HG03571 (cell line): ENCODE results near the gene OR2AE1.
A peak's percentile ranks its signal among the peaks of the same experiment; 100 is the strongest.
"Not testable (repeated sequence)": the region's sequence is repeated elsewhere in the genome, so short reads cannot be mapped to it uniquely, and the experiment has no call there.

Experiments
- ATAC-seq: cut with Tn5 transposase; IDR thresholded peaks from one replicate; pipeline ENCODE4 v1.9.1; 2021; ENCODE audit not compliant: unreplicated experiment

The OR2AE1 gene, protein sequence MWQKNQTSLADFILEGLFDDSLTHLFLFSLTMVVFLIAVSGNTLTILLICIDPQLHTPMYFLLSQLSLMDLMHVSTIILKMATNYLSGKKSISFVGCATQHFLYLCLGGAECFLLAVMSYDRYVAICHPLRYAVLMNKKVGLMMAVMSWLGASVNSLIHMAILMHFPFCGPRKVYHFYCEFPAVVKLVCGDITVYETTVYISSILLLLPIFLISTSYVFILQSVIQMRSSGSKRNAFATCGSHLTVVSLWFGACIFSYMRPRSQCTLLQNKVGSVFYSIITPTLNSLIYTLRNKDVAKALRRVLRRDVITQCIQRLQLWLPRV

DNA sequence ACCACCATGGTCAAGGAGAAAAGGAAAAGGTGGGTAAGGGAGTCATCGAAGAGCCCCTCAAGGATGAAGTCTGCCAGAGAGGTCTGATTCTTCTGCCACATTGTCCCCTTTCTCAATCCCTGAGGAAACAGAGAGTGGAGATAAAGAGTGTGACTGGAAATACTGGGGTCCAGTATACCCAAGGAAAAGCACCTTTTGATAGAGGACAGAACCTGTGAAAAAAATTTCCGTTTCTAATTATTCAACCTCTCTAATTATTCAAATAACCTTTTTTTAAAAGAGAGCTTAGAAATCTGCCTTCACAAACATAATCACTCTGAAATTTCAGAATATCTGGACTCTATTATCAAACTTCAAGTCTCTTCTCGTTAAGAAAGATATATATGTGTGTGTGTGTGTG, at the start of gene OR2AE1:
Gene OR2AE1, minus strand, starts transcription at position 101 of the 400 bp plus-strand sequence. Its CDS starts 0 bp downstream, at position 101.
- no peak for ATAC-seq

DNA sequence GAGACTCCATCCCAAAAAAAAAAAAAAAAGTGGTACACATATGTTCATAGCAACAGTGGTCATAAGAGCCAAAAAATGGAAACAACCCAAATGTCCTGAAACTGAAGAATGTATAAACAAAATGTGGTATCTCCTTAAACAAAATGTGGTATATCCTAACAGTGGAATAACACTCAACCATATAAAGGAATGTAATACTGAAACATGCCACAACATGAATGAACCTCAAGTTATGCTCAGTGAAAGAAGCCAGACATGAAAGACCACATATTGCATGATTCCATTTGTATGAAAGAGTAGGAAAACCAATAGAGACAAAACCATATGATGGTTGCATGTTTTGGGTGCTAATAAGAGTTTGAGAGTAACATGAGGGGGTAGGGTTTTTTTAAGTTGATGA, 49.5 kb upstream of the OR2AE1 start:
- ATAC-seq, result no peak

DNA sequence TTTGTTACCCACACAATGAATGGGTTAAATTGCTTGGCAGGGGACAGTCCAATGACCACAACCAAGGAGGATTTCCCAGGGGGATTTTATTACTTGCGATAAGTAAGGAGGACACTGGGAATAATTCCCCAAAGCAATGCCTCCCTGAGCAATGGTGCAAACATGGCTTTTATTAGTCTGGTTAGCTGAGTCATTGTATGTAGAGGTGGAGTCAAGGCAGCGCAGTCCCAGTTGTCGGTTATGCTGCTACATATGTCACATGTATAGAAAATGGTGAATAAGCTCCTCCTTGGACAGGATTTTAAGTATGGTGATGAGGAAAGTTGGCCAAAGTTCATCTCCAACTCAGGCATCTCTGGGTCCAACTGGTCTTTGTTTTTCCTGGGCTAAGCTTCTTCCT, 46.4 kb upstream of the OR2AE1 start:
- no peak for ATAC-seq

DNA sequence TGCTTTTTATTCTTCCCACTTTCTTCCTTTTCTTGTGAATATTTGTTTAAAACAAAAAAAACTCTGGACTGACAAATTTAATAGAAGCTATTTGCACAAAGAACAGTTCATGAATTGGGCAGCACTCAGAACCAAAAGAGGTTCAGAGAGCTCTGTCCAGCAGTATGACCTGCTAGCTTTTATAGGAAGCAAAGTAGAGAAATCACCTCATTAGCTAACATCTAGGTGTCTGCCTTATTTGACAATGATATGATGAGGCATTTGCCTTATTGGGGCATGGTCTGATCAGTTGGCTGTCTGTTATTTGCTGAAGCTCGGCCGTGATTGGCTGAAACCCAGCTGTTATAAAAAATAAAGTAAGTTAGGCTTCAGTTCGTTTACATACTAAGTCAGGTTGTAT, 43.3 kb upstream of the OR2AE1 start:
- ATAC-seq, result no peak

DNA sequence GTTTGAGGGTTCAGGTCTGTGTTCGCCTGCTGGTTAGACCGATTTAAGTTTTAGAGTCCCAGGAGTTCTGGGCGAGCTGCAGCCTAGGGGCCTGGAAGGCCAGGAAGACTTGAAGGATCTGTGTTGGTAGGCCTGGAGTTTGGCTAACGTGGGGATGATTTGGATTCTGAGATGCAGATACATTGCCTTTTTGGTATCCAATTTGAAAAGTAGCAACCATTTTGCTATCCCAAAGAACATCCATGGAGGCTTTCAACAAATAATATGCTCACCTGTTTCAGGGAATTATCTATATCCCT, 42.9 kb upstream of the OR2AE1 start:
- ATAC-seq, result no peak

DNA sequence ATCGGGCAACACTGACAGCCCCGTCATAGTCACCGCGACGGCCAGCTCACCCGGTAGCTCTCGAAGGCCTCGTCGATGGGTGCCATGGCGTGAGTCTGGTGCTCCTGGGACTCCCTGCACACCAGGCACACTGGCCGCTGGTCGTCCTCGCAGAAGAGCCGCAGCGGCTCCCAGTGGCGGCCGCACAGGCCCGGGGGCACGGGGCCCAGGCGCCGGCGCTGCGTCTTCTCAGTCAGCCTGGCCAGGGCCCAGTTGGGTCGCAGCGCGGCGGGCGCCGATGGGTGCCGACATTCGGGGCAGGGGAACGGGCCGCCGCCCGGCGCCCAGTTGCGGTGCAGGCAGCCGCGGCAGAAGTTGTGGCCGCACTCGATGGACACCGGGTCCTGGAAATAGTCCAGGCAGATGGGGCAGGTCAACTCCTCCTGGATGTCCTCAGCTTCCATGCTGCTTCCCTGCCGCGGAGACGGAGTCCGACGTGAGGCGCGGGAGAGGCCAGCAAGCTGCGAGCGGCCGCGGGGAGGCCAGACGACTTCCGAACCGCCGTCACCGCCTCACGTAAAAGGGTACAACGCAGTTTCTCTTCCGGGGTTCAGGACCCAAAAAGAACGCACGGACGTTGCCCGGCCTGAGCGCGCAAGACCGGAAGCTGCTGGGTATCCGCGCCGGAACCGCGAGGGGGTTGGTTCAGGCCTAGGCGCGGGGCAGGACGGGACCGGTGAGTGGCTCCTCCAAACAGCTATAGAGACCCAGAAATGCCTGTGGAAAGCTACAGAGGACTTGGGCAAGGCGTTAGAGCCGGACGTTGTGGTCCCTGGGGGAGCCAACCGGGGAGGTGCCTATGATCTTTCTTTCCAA, 42.4 kb upstream of the OR2AE1 start, which contains the start of gene TRIM4:
Gene TRIM4, minus strand, starts transcription at position 572 of the 855 bp plus-strand sequence. Its CDS starts 129 bp downstream, at position 443.
- peak; percentile 91 for ATAC-seq

DNA sequence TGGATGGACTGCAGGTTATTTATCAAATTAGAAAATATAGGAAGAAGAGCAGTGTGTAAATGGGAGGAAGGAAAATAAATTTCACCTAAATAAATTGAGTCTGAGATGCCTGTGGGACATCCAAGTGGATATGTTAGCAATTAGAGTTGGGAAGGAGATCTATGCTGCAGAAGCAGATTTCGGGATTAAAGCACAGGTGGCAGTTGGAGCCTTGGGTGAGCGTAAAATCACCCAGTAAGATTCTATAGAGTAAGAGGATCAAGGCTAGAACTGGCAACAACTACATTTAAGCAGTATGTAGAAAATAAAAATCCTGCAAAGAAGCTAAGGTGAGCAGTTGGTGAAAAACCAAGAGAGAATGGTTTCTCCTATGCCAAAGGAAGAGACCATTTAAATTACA, 34.1 kb upstream of the OR2AE1 start:
- ATAC-seq, result no peak

DNA sequence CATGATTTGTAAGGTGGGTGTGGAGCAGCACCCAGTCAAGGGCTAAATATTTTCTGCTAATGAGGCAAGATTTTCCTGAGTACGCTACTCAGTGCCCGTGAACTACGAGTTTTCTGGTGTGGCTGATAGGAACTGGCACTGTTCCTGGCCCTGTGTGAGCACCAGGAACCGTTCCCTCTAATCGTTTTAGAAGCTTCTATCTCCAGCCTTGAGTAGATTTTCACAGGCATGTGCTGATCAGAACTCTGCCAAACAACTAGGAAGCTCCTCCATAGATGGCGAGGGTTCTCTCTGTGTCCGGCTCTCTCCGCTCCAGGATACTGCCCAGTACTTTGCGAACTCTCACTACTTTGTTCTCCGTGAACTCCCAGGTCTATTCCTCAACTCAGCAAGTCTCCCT, 24.7 kb upstream of the OR2AE1 start:
- no peak for ATAC-seq

DNA sequence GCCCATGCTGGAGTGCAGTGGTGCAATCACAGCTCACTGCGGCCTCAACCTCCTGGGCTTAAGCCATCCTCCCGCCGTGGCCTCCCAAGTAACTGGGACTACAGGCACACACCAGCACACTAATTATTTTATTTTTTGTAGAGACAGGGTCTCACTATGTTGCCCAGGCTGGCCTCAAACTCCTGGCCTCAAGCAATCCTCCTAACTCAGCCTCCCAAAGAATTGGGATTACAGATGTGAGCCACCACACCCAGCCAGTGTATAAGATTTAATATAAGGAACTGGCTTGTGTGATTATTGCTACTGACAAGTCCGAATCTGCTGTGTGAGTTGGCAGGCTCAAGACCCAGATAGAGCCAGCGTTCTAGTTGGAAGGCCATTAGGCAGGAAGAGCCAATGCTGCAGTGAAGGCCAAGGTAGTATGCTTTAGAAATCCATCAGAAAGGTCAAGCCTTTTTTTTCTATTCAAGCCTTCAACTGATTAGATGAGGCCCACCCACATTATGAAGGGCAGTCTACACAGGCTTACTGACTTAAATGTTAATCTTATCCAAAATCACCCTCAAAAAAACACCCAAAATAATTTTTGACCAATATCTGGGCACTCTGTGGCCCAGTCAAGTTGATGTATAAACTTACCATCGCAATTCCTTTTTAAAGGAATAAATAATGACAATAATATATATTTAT, 23.1 kb upstream of the OR2AE1 start:
- ATAC-seq, result no peak

DNA sequence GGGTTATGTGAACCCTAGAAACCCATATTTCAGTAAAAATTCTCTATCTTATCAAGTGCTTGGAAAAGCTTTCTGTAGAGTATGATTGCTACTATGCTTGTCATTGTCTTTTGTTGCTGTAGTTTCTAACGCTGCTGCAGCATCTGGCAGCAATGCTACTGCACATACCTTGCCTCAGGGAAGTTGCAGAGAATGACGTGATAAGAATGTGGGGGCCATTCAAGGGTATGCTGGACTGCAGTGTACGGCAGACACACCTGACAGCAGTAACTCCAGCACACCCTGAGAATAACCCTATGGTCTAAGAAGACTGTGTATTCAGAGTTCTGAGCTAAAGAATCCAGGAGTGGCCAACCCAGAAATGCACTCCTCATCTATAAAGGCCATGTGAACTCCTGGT, 22.0 kb upstream of the OR2AE1 start:
- ATAC-seq, result no peak

DNA sequence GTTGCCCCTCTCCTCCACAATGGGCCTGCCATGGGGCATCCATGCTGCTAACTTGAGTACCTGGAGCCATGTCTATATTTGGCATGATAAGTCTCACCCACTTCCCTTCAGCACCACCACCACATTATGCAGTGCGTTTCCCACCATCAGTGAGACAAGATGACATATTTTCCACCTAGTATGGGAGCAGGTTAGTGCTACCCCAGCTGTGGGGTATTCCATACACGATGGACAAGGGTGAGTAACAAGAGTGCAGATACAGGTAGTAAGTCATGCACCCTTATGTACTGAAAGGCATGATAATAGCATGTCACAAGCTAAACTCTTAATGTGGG, 21.2 kb upstream of the OR2AE1 start:
- no peak for ATAC-seq

DNA sequence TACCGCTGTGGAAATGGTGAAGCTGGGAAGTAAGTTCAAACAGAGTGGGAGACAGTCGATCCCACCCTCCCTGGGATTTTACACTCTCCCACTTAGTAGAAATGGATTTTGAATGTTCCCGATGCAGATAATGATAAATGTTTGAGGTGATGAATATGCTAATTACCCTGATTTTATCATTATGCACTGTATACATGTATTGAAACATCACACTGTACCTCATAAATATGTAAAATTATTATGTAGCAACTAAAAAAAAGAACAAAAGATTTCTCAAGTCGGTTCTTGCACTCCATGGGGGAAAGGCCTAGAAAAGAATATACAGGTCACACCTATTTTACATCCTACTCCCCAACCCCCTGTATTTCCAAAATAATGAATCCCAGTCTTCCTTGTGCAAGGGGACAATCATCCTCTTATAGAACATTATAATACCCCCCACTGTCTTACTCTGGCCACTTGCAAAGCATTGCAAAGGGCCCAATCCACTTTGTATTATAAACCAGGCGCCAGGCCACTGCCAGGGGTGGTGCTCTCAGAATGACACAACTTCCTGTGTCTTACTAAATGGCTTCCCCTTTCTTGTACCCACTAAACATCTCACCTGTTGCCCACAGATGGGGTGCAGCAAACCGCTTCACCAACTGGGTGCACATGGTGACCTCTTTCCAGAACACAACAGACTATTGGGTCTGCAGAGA, 20.6 kb upstream of the OR2AE1 start:
- no peak for ATAC-seq

DNA sequence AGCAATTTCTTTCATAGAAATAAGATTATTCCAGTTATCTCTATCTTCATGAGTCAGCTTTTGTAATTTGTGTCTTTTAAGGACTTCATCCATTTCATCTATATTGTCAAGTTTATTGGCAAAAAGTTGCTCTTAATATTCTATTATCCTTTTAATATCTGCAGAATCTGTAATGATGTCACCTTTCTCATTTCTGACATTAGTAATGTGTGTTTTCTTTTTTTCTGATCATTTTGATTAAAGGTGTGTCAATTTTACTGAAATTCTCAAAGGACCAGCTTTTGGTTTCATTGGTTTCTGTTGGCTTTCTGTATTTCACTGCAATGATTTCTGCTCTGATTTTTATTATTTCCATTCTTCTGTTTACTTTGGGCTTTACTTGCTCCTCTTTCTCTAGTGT, 17.9 kb upstream of the OR2AE1 start:
- no peak for ATAC-seq

DNA sequence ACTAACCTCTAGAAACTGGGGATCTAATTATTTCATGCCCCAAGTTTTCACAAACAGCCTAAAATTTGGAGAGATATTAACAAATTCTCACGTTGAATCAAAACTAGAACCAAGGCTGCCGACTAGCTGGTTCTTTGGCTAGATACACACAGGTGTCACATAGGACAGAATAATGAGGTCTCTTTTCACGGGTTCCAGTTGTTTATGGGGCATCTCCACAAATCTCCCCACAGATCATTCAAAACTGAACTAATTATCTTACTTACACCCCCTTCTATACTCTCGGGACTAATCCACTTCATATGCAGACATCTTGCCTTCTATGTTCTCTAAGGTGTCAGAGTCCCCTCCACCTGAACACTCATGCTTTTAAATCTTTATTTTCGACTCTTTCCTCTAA, 16.4 kb upstream of the OR2AE1 start:
- no peak for ATAC-seq

DNA sequence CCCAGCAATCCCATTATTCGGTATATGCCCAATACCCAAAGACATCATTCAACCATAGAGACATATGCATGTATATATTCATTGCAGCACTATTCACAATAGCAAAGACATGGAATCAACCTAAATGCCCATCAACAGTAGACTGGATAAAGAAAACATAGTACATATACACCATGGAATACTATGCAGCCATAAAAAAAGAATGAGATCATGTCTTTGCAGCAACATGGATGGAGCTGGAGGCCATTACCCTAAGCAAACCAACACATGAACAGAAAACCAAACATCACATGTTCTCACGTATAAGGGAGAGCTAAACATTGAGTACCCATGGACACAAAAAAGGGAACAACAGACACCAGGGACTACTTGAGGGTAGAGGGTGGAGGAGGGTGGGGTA, 13.5 kb upstream of the OR2AE1 start:
- not testable (repeated sequence) for ATAC-seq

DNA sequence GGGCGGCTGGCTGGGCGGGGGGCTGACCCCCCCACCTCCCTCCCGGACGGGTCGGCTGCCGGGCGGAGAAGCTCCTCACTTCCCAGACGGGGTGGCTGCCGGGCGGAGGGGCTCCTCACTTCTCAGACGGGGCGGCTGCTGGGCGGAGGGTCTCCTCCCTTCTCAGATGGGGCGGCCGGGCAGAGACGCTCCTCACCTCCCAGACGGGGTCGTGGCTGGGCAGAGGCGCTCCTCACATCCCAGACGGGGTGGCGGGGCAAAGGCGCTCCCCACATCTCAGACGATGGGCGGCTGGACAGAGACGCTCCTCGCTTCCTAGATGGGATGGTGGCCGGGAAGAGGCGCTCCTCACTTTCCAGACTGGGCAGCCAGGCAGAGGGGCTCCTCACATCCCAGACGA, 11.5 kb upstream of the OR2AE1 start:
- not testable (repeated sequence) for ATAC-seq

DNA sequence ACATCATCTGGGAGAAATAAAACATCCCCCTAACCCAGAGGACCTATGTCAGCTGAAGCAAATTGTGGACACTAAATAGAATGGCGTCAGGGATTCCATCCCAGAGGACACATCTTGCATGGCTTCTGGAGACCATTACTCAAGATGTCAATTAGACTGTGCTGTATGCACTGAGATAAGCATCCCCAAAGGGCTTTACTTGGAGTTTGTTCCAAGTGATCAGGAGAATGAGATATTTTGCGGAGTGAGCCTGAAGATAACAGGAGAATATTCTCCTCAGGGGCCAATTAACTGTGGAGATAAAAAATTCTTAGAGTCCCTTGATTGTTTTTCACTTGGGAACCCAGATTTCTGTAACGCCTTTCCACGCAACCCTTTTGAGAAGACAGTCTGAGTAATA, 4.5 kb upstream of the OR2AE1 start:
- ATAC-seq, result no peak

DNA sequence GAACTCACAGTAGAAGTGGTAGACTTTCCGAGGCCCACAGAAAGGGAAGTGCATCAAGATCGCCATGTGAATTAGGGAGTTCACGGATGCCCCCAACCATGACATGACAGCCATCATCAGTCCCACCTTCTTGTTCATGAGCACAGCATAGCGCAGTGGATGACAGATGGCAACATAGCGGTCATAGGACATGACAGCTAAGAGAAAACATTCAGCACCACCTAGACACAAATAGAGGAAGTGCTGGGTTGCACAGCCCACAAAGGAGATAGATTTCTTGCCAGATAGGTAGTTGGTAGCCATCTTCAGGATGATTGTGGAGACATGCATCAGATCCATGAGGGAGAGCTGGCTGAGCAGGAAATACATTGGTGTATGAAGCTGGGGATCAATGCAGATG, 342 bp downstream of the OR2AE1 start:
- no peak for ATAC-seq

DNA sequence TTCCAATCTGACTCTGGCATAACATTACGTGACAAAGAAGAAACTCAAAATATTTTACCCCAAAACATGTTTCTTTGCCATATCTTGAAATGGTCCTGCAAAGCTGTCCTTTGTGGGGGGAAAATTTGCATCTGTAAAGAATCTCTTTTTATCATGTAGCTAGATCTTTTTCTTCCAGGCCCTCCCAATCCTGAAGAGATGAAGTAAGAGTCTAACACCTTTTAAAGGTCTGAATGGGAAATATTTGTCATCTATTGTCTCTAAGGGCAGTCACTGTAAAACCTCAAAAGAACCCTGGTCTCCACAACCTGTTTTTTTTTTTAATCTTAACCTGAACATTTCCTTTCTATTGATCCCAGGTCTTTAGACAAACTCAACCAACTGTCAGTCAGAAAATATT, 8.6 kb downstream of the OR2AE1 start:
- ATAC-seq, result no peak

DNA sequence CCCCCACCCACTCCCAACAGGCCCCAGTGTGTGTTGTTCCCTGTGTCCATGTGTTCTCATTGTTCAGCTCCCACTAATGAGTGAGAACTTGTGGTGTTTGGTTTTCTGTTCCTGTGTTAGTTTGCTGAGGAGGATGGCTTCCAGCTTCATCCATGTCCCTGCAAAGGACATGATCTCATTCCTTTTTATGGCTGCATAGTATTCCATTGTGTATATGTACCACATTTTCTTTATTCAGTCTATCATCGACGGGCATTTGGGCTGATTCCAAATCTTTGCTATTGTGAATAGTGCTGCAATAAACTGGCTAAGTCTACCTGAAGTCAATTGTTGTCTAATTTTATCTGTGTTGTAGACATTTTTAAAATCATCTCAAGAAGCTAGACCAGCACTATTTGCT, 9.4 kb downstream of the OR2AE1 start:
- ATAC-seq, result not testable (repeated sequence)

DNA sequence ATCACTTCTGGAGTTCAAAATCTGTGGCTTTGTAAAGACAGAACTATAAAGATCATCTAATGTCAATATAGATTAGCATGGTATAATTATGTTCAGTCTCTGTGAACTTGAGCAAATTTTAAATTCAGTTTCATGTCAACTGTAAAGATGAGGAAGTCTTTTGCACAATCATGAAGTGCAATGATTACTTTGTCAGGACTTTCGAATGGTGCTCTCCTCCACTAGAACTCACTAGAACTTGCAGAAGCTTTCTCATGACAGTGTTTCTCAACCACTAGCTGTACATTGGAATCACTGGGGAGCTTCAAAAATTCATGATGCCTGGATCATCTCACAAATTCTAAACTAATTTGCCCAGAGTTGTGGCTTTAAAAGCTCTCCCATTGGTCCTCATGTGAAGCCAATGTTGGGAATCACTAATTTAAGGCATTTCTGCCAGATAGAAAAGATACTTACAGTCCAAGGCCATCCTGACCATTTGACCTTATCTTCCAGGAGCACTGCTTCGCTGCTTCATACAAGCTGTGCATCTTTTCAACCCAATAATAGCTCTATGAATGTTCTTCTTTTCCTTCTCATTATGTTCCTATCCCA, 12.9 kb downstream of the OR2AE1 start:
- no peak for ATAC-seq
